TTC549 (cell line): ENCODE data around the gene UBAC2.

Experiments used
- FAIRE-seq: peaks from 2 replicates; lab custom pipeline; 2012; peaks lifted over from hg19 to GRCh38; lab: Jason Lieb, UNC

Gene UBAC2

DNA sequence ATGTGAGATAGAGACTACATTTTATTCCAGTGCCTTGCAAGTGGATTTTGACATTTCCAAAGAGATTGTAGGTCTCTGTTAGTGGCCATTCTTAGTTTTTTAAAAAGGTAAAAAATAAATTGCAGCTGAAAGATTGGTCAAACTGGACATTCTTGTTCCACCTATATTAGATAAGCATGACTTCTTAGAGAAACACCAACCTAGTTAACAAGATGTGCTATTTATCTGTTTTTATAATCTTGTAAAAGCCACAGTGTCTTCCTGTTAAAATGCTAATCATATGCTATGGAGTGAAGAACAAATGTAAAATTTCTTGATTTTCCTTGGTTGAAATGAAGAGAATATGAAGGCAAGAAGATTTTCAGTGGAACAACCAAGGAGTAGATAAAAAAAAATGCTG lies 140.0 kb downstream of the UBAC2 start:
- no peak for FAIRE-seq

DNA sequence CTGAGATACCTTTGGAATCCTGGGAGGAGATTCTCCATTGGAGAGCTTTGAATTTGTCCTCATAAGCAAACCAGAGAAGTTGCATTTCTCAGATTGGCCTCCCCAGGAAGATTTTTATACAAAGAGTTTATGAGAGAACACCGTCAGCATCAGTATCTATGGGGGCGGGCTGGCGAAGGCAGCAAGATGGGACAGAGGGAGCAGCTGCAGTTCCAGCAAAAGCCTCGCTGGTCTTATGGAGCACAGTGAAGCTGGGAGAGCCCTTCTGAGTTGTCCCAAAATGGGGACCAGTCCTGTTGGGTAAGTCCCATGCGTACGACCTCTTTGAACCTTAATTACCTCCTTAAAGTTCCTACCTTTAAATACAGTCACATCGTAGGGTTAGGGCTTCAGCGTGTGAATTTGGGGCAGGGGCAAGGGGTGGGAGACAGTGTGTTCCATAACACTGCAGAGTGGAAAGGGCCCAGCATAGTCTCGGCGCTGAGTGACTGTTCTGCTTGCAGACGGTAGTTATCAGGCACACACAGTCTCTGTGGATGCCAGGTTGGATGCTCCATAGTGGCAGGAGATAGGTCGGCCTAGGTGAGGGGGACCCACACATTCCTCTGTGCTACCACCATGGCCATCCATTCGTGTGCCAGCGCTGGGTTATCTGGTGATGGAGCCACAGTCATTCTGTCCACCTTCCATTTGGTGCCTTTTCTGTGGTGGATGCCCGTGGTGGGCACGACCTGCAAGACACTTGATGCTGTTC lies 141.5 kb downstream of the UBAC2 start:
- no peak for FAIRE-seq

DNA sequence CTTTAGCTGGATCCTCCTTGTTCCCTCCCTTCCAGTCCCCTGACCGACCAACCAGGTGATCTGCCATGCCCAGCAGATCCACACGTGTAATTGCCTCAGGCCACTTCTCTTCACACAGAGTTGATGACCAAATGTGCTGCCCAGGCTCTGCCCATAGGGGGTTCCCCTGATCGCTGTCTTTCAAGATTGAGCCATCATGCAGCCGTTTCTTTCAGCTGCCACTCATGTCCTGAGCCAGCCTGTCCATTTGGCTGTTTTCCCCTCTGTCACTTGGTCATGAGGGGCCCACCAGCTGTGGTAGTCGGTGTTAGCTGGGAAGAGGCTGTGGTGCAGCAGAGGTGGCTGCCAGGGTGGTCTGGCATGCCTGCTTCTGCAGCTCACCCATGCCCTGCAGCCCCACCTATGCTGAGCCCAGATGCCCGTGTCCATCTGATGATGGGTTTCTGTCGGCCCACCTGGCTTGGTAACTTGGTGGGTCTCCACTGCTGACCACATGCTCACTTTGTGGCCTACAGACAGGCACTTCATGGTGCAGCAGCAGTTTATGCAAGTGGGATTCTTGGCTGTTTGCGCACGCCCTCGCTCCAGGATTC lies 142.2 kb downstream of the UBAC2 start:
- no peak for FAIRE-seq

DNA sequence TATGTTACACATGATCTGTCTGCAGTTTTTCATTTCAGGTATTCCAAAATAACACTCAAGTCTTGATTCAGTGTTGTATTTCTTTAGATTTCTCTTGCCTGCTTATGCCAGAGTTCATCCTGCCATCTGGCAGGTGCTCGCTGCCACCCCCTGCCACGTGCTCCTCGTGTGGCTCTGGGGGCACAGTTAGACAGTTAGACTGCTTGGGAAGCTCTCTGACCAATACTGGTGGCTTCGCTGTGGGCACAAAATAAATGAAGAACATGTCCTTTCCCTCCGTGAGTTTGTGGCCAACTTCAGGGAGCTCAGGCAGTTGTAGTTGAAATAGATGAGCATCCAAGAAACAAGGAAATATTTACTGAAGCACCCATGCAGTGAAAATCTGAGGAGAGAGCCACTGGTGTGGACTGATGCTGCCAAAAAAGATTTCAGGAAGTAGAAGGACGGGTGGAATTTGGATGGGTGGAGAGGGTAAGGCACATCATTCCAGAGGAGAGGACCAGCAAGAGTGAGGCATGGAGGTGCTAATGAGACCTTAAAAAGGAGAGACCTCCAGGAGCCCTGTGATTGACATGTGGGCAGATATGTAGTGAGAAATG lies 144.1 kb downstream of the UBAC2 start:
- no peak for FAIRE-seq

DNA sequence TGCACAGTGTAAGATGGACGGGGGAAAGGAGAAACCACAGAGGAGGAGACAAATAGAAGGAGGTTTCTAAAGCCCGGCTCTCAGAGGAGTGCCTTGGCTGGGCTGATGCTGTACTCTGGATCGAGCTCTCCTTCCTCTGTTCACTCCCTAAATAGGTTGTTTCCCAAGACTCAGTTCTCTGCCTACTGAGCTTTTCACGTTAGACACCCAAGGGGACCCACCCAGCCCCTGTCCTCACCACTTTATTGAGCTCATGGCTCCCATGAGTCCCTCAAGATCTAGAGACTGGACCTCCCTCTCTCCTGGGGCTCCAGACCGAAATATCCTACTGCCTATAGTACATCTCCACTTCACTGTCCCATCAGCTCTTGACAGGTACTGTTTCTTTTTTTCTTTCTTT lies 144.7 kb downstream of the UBAC2 start:
- FAIRE-seq: no peak

DNA sequence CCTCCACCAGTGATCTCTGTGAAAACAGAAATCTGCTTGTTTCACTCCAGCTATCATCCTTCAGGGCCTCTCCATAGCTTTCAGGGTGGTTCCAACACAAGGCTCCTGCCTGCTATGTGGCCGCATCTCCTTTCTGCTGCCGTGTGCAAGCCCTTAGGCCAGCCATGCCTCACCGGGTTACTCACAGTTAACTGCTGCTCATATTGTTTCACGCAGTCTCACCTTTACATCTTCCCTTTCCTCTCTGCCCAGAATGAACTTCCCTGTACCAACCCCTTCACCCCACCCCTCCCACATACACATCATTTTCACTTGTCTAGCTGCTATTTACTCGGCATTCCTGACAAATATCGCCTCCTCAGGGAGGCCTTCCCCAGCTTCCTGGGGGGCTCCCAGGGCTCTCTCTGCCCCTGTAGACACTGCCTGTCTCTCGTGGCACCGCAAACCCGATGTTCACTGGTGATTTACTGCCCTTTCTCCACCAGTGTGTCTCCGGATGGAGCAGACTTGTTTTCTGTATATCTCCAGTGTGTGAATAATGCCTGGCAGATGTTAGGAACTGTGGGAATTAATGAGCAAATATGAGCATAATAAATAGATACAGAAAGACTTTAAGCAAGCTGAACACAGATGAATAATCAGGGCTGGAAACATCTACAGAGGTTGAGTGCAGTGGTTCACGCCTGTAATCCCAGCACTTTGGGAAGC lies 145.8 kb downstream of the UBAC2 start:
- FAIRE-seq: no peak

DNA sequence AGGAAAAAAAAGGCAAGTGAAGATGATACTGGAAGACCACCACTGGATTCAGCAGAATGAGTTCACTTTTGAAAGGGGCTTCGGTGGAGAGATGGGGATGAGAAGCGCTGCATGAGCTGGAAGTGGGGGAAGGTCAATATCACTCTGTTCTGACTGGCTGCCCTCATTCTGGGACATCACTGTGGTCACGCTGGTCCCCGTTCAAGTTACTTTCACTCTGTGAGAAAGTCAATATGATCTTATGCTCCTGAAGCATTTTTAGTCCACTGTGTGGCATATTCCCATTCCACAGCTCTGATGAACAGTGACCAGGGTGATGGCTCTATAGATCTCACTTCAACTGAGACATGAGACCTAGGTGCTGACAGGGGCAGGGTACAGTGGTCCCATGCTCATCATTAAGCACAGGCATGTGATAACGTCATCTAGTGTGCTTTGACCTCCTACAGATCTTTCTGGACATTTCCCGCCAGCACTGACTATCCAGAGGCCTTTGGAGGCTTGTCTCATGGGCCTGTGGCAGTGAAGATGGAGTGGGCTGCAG lies 146.8 kb downstream of the UBAC2 start:
- FAIRE-seq: no peak

DNA sequence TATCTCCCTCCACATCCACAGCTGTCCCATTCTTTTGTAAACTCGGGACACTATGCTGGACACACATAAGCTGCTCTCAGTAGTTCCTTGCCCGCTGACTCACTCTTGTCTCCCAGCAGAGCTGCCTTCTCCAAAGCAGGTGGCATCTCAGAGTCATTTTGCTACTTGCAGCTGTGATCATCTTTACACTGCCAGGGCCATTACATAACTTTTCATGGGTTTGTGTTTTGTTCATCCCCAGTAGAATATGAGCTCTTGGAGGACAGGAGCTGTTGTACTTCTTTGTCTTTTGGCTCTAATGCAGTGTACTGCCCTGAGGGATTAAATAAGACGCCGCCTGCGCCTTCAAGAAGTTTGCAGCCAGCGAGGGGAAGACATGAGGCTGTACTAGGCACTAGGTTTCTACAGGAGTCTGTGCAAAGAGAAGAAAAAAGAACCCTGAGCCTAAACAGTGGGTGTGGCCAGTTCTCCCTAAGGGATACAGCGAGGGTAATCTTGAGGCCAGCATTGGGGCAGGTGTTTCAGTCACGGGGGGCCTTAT lies 147.3 kb downstream of the UBAC2 start:
- no peak for FAIRE-seq

DNA sequence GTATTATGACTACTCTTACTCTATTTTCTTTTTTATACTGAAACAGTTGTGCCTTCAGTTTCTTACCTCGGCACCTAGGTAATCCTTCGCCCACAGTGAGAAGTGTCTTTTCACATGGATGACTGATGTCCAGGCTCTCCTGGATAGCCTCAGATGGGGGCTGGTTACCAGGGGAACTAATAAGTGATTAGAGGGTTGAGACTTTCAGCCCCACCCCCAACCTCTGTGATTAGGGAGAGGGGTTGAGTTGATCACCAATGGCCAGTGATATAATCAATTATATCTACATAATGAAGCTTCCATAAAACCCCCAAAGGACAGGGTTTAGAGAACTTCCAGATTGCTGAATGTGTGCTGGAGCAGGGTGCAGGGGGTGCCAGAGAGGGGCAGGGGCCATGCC lies 149.5 kb downstream of the UBAC2 start:
- FAIRE-seq: no peak

DNA sequence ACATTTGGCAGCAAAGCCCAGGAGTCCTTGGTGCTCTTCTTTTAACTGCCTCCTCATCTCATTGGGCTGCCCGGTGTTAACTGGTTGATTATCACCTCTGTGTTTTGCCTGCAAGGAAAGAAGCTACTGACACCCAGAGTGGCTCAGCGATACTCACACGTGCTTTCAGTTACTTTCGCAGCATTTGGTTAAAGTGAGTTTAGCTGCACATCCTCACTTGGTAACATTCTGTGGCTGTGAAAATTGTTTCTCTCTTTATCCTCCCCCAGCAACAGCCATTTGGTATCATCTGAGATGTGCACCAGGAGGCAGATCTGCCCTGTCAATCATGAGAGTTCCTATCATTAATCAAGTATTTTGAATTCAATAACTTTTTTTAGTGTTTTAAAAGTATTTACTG lies 151.1 kb downstream of the UBAC2 start:
- no peak for FAIRE-seq

DNA sequence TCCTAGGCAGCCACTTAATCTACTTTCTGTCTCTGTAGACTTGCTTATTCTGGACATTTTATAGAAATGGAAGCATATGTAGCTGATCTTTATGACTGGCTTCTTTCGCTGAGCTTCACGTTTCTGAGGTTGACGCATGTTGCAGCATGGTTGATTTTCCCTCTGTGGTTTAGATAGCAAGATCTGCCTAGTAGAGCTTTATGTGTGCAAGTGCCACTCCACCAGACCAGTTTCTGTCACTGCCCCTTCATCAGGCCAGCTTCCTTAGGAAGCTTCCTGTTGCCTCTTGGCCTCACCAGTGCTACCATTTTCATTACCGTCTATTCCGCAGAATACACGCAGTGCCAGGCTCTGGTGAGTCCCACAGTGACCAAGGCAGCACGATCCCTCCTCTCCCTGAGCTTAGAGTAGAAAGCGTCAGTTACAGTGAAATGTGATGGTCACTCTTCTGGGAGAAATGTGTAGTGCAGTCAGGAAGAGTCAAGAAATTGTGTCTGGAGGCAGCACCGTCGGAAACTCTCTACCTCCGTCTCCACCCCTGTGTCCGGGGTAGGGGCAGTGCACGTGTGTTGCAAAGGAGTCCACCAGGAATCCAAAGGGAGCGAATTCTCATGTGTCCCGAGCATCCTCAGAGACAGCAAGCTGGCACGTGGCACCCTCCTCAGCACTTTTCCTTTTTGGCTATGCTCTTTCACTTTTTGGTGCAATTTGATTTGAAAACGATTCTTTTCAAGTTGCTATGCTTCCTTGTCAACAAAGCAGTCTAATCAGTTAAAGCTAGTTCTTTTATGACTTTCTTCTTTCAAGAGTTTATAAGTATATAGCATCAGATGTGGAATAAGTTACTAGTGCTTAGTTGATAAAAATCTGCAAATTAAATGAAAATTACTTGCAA lies 151.9 kb downstream of the UBAC2 start:
- FAIRE-seq: no peak

DNA sequence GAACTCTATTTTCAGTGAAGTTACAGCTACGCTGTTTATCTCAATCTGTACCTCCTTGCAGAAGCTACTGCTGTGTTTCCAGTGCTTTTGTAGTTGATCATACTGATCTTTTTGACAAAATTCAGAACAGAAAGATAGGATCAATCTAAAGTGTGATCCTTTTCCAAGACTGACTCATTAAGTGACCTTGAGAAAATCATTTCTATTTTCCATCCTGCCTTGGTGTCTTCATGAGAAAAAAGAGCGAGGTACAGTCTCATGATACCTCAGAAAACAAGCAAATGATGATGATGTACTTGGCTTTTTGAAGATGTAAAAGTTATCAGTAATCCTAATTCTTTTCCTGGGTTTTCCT lies 152.6 kb downstream of the UBAC2 start:
- no peak for FAIRE-seq

DNA sequence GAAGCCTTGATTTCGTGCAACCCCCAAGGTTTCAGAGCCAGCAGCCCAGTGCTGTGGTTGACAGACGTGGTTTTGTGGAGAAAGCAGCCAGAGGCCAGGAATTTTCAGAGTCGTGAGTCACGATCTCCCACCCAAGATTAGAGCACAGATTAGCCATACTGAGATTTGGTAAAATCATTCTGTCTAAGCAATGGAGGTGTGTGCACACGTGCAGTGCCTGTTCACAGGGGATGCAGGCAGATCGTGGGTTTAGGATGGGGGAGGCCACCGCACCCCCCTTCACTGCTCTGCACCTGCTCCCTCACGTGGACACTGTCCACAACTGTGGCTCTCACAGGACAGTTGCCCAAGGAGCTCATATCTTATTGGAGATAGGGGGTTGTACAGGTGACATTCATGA lies 153.2 kb downstream of the UBAC2 start:
- FAIRE-seq: no peak

DNA sequence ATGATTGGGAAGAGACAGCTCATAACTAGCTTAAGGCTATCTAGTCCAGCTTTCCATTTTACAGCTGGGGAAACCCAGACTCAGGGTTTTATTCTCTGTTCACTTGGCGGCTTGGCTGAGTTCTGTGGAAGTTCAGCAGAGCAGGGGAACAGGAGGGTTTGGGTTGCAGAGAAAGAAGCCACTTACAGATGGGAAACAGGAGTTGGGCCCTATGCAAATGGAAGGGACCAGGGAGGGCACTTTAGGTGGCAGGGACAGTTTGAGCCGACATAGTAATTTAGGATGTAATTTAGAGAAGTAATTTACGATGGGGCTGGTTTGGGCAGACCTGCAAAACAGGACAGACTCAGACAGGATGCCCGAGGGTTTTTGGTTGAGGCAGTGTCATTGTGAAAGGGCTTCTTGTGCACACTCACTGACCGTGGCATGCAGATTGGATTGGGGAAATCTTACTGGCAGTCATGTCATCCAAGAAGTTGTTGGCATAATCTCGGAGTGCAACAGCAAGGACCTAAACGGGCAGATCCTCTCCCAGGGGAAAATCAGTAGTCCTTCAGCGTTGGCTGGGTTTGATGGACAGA lies 153.8 kb downstream of the UBAC2 start:
- no peak for FAIRE-seq

DNA sequence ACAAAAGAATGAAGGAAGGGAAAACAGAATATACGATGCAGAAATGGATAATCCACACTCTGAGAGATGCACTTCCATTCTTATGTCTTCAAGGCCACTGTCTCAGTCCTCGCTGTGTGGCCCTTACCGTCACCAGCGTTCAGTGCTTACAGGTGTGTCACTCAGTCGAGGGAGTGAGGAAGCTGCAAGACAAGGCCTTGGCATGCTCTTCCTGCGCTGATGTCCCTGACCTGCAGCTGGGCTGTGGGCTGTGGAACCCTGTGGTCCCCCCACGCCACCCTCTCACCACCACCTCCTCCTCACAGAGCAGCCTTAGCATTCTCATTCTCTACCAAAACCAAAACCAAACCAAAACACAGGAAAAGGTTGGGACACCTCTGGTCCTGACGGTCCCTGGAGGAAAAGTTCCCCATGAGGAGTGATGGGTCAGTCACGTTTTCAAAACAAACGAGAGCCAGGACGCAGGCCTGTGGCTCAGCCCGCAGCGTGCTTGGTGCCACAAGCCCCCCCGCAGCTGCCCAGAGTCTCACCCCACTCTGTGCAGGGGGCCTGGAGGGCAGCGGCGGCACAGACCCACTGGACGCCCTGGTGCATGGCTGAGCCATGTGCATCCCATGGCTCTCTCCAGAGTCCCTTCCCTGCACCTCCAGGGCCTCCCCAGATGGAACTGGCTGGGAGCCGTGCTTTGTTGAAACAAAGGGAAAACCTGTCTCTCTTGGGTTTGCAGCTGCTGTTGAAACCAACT lies 154.8 kb downstream of the UBAC2 start:
- FAIRE-seq: no peak

DNA sequence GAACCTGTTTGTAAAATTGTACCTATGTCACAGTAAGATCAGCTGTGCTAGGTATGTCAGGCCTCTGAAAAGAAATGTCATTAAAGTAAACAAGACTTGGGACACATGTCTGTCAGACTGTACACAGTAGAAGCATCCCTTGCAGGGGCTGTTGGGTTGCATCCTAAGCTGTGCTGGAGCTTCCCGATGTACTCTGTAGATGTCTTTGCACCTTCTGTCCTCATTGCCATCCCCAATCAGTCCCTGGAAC lies 155.3 kb downstream of the UBAC2 start:
- no peak for FAIRE-seq

DNA sequence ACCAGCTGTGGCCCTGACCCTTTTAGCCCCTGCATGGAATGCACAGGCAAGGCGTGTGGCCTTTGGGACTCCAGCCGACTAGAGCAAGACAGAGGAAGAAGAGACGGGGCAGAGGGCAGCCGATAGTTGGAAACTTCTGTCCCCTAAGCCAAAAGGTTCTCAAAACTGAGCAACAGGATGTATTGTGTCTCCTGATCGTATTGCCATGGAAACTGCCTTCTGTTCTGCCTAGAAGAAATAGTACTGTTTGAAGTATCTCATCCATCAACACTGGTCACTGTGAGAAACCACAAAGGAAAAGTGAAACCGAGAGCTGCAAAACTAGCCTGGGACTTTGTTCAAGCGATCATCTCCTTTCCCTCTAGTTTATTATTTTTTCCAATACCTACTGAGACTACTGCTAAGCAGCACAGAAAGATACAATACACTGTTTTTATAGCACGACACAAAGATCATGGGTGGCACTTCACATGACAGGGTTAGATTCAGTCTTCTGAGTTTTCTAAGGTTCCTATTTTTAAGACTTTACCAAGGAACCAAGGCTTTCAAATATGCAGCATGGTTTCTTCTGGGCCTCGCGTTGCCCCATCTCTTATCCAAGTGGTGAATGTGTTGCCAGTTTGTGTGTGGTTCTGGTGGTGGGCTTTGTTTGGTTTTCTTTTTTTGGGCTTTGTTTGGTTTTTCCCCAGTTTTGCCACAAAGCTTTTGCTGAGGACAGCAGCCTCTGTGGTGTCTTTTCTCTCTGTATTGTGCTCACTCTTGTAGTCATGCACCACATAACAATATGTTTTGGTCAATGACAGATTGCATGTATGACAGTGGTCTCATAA lies 155.8 kb downstream of the UBAC2 start:
- no peak for FAIRE-seq

DNA sequence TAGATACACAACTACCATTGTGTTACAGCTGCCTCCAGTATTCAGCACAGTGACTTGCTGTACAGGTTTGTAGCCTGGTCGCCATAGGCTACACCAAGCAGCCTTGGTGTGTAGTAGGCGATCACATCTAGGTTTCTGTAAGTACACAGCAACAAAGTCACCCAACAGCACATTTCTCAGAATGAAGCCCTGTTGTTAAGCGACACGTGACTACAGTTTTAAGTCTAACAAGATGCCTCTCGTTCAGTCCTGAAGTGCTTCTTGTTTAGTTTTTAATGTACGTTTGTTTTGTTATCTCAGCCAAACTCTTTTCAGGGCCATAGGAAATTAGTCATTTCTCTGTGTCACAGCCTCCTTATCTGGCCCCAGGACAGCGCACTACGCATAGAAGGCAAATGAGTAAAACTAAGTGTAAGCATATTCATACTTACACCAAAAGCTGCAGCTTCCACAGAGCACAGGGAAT lies 156.5 kb downstream of the UBAC2 start:
- no peak for FAIRE-seq

DNA sequence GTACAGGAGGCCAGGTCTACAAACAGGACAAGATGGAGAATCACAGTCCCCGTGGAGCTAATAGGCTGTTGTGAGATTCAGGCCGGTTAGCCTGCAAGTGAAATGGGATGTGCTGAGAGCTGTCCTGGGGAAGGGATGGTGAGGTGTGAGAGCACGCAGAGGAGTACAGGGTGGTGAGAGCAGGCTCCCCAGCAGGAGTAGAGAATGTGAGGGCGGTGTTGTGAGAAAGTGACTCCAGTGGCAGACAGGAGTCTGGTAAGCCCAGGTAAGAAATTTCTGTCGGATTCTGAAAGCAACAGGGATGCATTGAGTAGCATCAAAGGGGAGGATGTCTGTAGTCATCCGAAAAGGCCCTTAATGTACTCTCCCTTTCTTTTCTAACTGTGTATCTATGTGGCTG lies 157.3 kb downstream of the UBAC2 start:
- FAIRE-seq: no peak

DNA sequence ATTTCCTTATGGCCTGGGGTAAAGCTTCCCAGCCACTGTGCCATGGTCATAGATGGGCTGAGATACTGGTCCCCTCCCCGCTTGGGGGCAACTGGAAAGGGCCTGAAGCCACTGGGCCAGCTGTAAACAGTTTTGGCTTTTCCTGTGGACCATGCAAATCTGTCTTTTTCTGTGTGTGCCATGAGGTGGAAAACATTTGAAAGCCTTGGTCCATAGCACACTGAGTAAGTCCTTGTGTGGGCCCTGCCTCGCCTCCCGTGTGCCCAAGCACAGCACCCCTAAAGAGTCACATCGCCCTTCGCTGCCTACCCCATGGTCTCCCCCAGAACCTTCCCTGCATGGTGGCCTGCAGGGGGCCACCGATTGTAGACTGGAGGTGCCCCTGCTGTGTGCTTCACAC lies 158.9 kb downstream of the UBAC2 start:
- FAIRE-seq: no peak
